Neural progenitor cell (in vitro differentiated cells): ENCODE data around the gene MARS1. TPM values are rescaled to one million over a fixed set of nuclear protein-coding genes. Genes with fewer than 3 reads are reported as not detected.

Experiments used
- DNase-seq: peaks from one replicate; pipeline ENCODE4 v3.0.0-alpha.2; 2016; ENCODE audit warnings: low spot score
- H2AFZ ChIP-seq: fragments of 200-600 bp; sonication (generic); replicated peaks from 2 replicates; pipeline ENCODE4 v1.6.1; 2016; ENCODE audit warnings: antibody characterized with exemption
- H3F3A ChIP-seq: fragments of 200-600 bp; sonication (generic); 2 replicates; pipeline ENCODE4 v1.6.1; 2016; ENCODE audit warnings: antibody characterized with exemption, low read depth
- H3K27ac ChIP-seq: fragments of 200-600 bp; sonication (generic); 2 replicates; pipeline ENCODE4 v1.5.1; 2016; ENCODE audit warnings: mild to moderate bottlenecking
- H3K27me3 ChIP-seq: fragments of 200-600 bp; sonication (generic); 2 replicates; pipeline ENCODE4 v1.6.1; 2016; ENCODE audit warnings: mild to moderate bottlenecking, moderate library complexity
- H3K36me3 ChIP-seq: fragments of 200-600 bp; sonication (generic); 2 replicates; pipeline ENCODE4 v1.5.1; 2016
- H3K4me1 ChIP-seq: fragments of 200-600 bp; sonication (generic); 2 replicates; pipeline ENCODE4 v1.6.1; 2016; ENCODE audit warnings: mixed run types
- H3K4me2 ChIP-seq: fragments of 200-600 bp; sonication (generic); 2 replicates; pipeline ENCODE4 v1.6.1; 2016
- H3K4me3 ChIP-seq: fragments of 200-600 bp; sonication (generic); 2 replicates; pipeline ENCODE4 v1.5.1; 2016
- H3K79me2 ChIP-seq: fragments of 200-600 bp; sonication (generic); 2 replicates; pipeline ENCODE4 v1.6.1; 2016; ENCODE audit warnings: low read depth
- H3K9ac ChIP-seq: fragments of 200-600 bp; sonication (generic); 2 replicates; pipeline ENCODE4 v1.6.1; 2016
- H3K9me3 ChIP-seq: fragments of 200-600 bp; sonication (generic); 2 replicates; pipeline ENCODE4 v1.5.1; 2016; ENCODE audit warnings: low read depth
- H4K20me1 ChIP-seq: fragments of 200-600 bp; sonication (generic); 2 replicates; pipeline ENCODE4 v1.6.1; 2016; ENCODE audit warnings: low read depth
- H3K27ac Mint-ChIP-seq: 3 replicates; pipeline ENCODE4 v1.8.0; 2021; ENCODE audit warnings: mixed read lengths
- H3K27me3 Mint-ChIP-seq: 2 replicates; pipeline ENCODE4 v1.8.0; 2022; ENCODE audit warnings: low read depth, mild to moderate bottlenecking, inconsistent platforms, moderate library complexity, mixed read lengths; ENCODE audit not compliant: insufficient read depth
- H3K36me3 Mint-ChIP-seq: 3 replicates; pipeline ENCODE4 v1.8.0; 2021; ENCODE audit warnings: mixed read lengths
- H3K4me1 Mint-ChIP-seq: 3 replicates; pipeline ENCODE4 v1.8.0; 2021; ENCODE audit warnings: mixed read lengths
- H3K4me3 Mint-ChIP-seq: 3 replicates; pipeline ENCODE4 v1.8.0; 2021; ENCODE audit warnings: mild to moderate bottlenecking, moderate library complexity, mixed read lengths
- H3K9me3 Mint-ChIP-seq: 3 replicates; pipeline ENCODE4 v1.8.0; 2020; ENCODE audit warnings: mixed read lengths
- EZH2 ChIP-seq: fragments of 200-600 bp; sonication (generic); IDR thresholded peaks from 2 replicates; pipeline ENCODE4 v1.6.1; 2017; ENCODE audit warnings: antibody characterized with exemption, mild to moderate bottlenecking, moderate library complexity
- EZH2phosphoT487 ChIP-seq: fragments of 200-600 bp; sonication (generic); IDR thresholded peaks from 2 replicates; pipeline ENCODE4 v1.6.1; 2017; ENCODE audit warnings: antibody characterized with exemption
- total RNA-seq: library from RNA; depleted of rRNA; stranded (reverse); fragments of >200 nt; gene quantifications from 2 replicates; pipeline ENCODE4 v1.2.3, GENCODE V29; 2015; ENCODE audit warnings: low replicate concordance
- TF ChIP-seq, protein P1 (sequence below): fragments of 200-600 bp; sonication (generic); IDR thresholded peaks from 2 replicates; pipeline ENCODE4 v1.5.1; 2017; ENCODE audit warnings: antibody characterized with exemption, mild to moderate bottlenecking

Gene MARS1
- total RNA-seq, 1 donor from 2014 or later = 109 TPM

DNA sequence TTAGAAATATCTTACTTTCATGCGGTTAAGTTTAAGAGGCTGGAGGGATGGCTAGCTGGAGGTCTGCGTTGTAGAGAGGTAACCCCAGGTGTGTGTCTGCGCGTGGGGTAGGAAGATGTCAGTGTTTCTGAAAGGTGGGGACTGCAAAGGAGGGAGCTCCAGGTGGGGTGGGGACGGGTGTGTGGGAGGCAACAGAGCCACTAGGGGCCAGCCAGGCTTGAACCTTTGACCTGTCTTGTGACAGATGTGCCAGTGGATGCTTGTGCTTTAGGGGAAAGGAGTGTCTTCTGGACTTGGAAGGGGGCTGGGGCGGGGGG lies 27.4 kb upstream of the MARS1 start:
- Histone ChIP-seq H3K79me2 (no peaks in the 10 kb centered on the region), H3K36me3 (no peaks in the 10 kb centered on the region), H3K4me2 (peak overlapping the region; percentile 86), H3K9ac (no peak overlapping the region), H3K4me3 (peak overlapping the region; percentile 56), H3K27ac (no peak overlapping the region), H3F3A (peaks cover 33% of the 10 kb centered on the region), H4K20me1 (peaks cover 20% of the 10 kb centered on the region), H3K27me3 (peaks cover 16% of the 10 kb centered on the region), H3K9me3 (no peaks in the 10 kb centered on the region), H2AFZ (no peak overlapping the region), H3K4me1 (peaks cover 25% of the 10 kb centered on the region)
- no peaks in the 10 kb centered on the region for H3K36me3 Mint-ChIP-seq
- peaks cover 36% of the 10 kb centered on the region for H3K27me3 Mint-ChIP-seq
- peak overlapping the region; percentile 89 for H3K4me3 Mint-ChIP-seq
- H3K27ac Mint-ChIP-seq = no peak overlapping the region
- TF ChIP-seq EZH2 (peak; percentile 6), EZH2phosphoT487 (no peak)
- TF ChIP-seq, protein P1, sequence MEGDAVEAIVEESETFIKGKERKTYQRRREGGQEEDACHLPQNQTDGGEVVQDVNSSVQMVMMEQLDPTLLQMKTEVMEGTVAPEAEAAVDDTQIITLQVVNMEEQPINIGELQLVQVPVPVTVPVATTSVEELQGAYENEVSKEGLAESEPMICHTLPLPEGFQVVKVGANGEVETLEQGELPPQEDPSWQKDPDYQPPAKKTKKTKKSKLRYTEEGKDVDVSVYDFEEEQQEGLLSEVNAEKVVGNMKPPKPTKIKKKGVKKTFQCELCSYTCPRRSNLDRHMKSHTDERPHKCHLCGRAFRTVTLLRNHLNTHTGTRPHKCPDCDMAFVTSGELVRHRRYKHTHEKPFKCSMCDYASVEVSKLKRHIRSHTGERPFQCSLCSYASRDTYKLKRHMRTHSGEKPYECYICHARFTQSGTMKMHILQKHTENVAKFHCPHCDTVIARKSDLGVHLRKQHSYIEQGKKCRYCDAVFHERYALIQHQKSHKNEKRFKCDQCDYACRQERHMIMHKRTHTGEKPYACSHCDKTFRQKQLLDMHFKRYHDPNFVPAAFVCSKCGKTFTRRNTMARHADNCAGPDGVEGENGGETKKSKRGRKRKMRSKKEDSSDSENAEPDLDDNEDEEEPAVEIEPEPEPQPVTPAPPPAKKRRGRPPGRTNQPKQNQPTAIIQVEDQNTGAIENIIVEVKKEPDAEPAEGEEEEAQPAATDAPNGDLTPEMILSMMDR = no peak
- no peaks in the 10 kb centered on the region for H3K9me3 Mint-ChIP-seq
- no peak for DNase-seq
- peaks cover 38% of the 10 kb centered on the region for H3K4me1 Mint-ChIP-seq

DNA sequence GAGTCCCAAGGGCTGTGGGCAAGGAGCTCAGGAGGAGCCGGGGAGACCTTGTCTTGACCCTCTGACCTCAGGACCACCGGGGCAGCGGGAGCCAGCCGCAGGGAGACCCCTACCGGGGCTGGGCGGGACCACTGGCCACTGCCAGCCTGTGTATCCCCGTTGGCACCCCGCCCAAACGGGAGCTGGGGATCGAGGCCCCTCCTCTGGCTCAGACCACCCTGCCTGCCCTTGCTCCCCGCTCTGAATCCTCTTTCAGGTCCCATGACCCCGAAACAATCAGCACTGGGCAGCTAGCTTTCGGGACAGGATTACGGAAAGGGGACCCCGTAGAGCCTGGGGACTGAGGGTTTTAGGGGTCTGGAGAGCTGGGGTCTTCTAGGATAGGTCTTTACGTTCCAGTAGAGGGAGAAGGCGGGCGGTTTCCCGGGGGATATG lies 27.0 kb upstream of the MARS1 start:
- Histone ChIP-seq H3K4me3 (peak overlapping the region; percentile 53), H3K27ac (peak overlapping the region; percentile 35), H3K36me3 (no peaks in the 10 kb centered on the region), H3K4me1 (peaks cover 22% of the 10 kb centered on the region), H3K4me2 (peak overlapping the region; percentile 86), H2AFZ (no peak overlapping the region), H3F3A (peaks cover 33% of the 10 kb centered on the region), H3K79me2 (no peaks in the 10 kb centered on the region), H4K20me1 (peaks cover 20% of the 10 kb centered on the region), H3K9ac (no peak overlapping the region), H3K27me3 (peaks cover 16% of the 10 kb centered on the region), H3K9me3 (no peaks in the 10 kb centered on the region)
- Mint-ChIP-seq H3K4me3 (peak overlapping the region; percentile 89), H3K27ac (no peak overlapping the region), H3K27me3 (peaks cover 39% of the 10 kb centered on the region), H3K9me3 (no peaks in the 10 kb centered on the region), H3K36me3 (no peaks in the 10 kb centered on the region), H3K4me1 (peaks cover 34% of the 10 kb centered on the region)
- DNase-seq = peak; percentile 96
- no peak for TF ChIP-seq EZH2
- TF ChIP-seq, protein P1 = peak; percentile 35

DNA sequence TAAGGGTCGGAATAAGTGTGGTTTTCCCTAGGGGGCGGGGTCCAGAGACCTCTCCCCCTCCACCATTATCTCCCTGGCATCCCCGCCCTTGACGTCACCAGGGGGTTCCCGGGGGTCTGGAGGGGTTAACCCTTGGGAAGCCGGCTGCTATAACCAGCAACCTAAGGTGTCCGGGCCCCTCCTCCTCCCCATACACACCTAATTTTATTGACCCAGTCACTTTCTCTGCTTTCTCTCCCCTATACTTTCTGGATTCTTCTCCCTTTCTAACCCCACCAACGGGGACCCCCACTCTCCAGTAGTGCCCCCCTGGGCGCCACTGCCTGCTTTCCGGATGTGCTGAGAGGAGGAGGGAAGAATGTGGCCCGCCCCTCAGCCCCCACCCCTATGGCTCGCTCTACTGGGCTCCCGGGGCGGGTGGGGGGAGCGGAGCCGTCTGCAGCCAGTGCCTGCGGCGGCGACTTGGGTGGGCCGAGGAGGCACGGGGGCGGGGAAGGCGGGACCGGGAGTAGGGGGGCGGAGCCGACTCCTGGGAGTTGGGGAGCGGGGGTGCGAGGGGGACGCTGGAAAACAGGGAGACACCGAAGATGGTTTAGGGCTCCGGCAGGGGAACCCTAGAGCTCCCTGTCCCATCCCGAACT lies 26.5 kb upstream of the MARS1 start:
- H3K4me1 Mint-ChIP-seq = peaks cover 30% of the 10 kb centered on the region
- Histone ChIP-seq H3K9me3 (no peaks in the 10 kb centered on the region), H4K20me1 (peaks cover 20% of the 10 kb centered on the region), H3F3A (peaks cover 33% of the 10 kb centered on the region), H3K27me3 (peaks cover 16% of the 10 kb centered on the region), H3K36me3 (no peaks in the 10 kb centered on the region), H3K4me1 (peaks cover 20% of the 10 kb centered on the region), H3K27ac (peak overlapping the region; percentile 35), H3K9ac (no peak overlapping the region), H3K4me2 (peak overlapping the region; percentile 86), H3K4me3 (peak overlapping the region; percentile 53), H3K79me2 (no peaks in the 10 kb centered on the region), H2AFZ (no peak overlapping the region)
- H3K9me3 Mint-ChIP-seq = no peaks in the 10 kb centered on the region
- no peak overlapping the region for H3K27ac Mint-ChIP-seq
- no peaks in the 10 kb centered on the region for H3K36me3 Mint-ChIP-seq
- H3K27me3 Mint-ChIP-seq = peaks cover 39% of the 10 kb centered on the region
- TF ChIP-seq EZH2phosphoT487 (no peak), EZH2 (no peak)
- TF ChIP-seq, protein P1 = no peak
- peak overlapping the region; percentile 89 for H3K4me3 Mint-ChIP-seq
- peak; percentile 87 for DNase-seq
